ENCODE results near the gene HSD17B14.

The HSD17B14 gene

GRCh38 chr19:48836089-48837017 is at the start of gene HSD17B14:
Gene HSD17B14, minus strand, starts transcription at chr19:48836491. Its CDS starts 80 bp downstream, at chr19:48836411.
- TF ChIP-seq GATA2 (IDR thresholded peaks at IDR 0.05; ENCODE audit: low read depth, low read length): no peak
- TF ChIP-seq GATA3 (IDR thresholded peaks at IDR 0.05; ENCODE audit: low read depth, low read length): no peak

- no peak for TF ChIP-seq GATA3 (IDR thresholded peaks at IDR 0.05; ENCODE audit: low read depth, low read length)
- no peak for TF ChIP-seq GATA2 (IDR thresholded peaks at IDR 0.05; ENCODE audit: low read depth, low read length)
Observed at GRCh38 chr19:48883726-48884125, 47.4 kb upstream of the HSD17B14 start.

- TF ChIP-seq GATA2 (IDR thresholded peaks at IDR 0.05; ENCODE audit: low read depth, low read length): no peak
- TF ChIP-seq GATA3 (IDR thresholded peaks at IDR 0.05; ENCODE audit: low read depth, low read length): no peak
Observed at GRCh38 chr19:48881741-48882657, 45.7 kb upstream of the HSD17B14 start.

- TF ChIP-seq GATA2 (IDR thresholded peaks at IDR 0.05; ENCODE audit: low read depth, low read length): no peak
- no peak for TF ChIP-seq GATA3 (IDR thresholded peaks at IDR 0.05; ENCODE audit: low read depth, low read length)
Observed at GRCh38 chr19:48879025-48879637, 42.8 kb upstream of the HSD17B14 start.

- TF ChIP-seq GATA3 (IDR thresholded peaks at IDR 0.05; ENCODE audit: low read depth, low read length) (no peak), GATA2 (IDR thresholded peaks at IDR 0.05; ENCODE audit: low read depth, low read length) (no peak)
Observed at GRCh38 chr19:48878196-48879024, 42.1 kb upstream of the HSD17B14 start.

GRCh38 chr19:48877855-48878195 is 41.5 kb upstream of the HSD17B14 start:
- TF ChIP-seq GATA3 (IDR thresholded peaks at IDR 0.05; ENCODE audit: low read depth, low read length): no peak
- TF ChIP-seq GATA2 (IDR thresholded peaks at IDR 0.05; ENCODE audit: low read depth, low read length): no peak

GRCh38 chr19:48874303-48875135 is 38.2 kb upstream of the HSD17B14 start:
- no peak for TF ChIP-seq GATA3 (IDR thresholded peaks at IDR 0.05; ENCODE audit: low read depth, low read length)
- no peak for TF ChIP-seq GATA2 (IDR thresholded peaks at IDR 0.05; ENCODE audit: low read depth, low read length)

GRCh38 chr19:48873476-48874302 is 37.4 kb upstream of the HSD17B14 start:
- TF ChIP-seq GATA2 (IDR thresholded peaks at IDR 0.05; ENCODE audit: low read depth, low read length) (no peak), GATA3 (IDR thresholded peaks at IDR 0.05; ENCODE audit: low read depth, low read length) (no peak)

- no peak for TF ChIP-seq GATA3 (IDR thresholded peaks at IDR 0.05; ENCODE audit: low read depth, low read length)
Observed at GRCh38 chr19:48872884-48873475, 36.7 kb upstream of the HSD17B14 start.

- TF ChIP-seq GATA2 (IDR thresholded peaks at IDR 0.05; ENCODE audit: low read depth, low read length) (peak; percentile 76), GATA3 (IDR thresholded peaks at IDR 0.05; ENCODE audit: low read depth, low read length) (no peak)
Observed at GRCh38 chr19:48872182-48872883, 36.0 kb upstream of the HSD17B14 start, which contains the start of gene PPP1R15A. Gene PPP1R15A, plus strand, starts transcription at chr19:48872421. Its CDS starts 813 bp downstream, at chr19:48873234.

GRCh38 chr19:48870048-48870447 is 33.8 kb upstream of the HSD17B14 start:
- TF ChIP-seq GATA2 (IDR thresholded peaks at IDR 0.05; ENCODE audit: low read depth, low read length) (no peak), GATA3 (IDR thresholded peaks at IDR 0.05; ENCODE audit: low read depth, low read length) (no peak)
